Epithelial cell of proximal tubule (primary cell): ENCODE measurements around the gene PRKACA. TPM values are rescaled to one million over a fixed set of nuclear protein-coding genes. Genes with fewer than 3 reads are reported as not detected.

Experiments used
- DNase-seq: peaks from one replicate; pipeline ENCODE4 v3.0.0-alpha.2; 2011; ENCODE audit warnings: low read depth
- H3K4me3 ChIP-seq: 2 replicates; pipeline ENCODE4 v1.5.1; 2011; ENCODE audit warnings: low read depth, mild to moderate bottlenecking, low read length
- total RNA-seq: library from RNA; depleted of rRNA; stranded (reverse); fragments of >200 nt; gene quantifications from 2 replicates; pipeline ENCODE4 v1.2.3, GENCODE V29; 2015
- TF ChIP-seq, protein P1 (sequence below): conservative IDR thresholded peaks from 2 replicates; pipeline ENCODE4 v1.5.1; 2012; ENCODE audit warnings: low read depth, mild to moderate bottlenecking, low read length

The PRKACA gene
- total RNA-seq, 1 donor from 2014 or later: 40.8 TPM

- H3K4me3 ChIP-seq: no peak overlapping the region
- TF ChIP-seq, protein P1, sequence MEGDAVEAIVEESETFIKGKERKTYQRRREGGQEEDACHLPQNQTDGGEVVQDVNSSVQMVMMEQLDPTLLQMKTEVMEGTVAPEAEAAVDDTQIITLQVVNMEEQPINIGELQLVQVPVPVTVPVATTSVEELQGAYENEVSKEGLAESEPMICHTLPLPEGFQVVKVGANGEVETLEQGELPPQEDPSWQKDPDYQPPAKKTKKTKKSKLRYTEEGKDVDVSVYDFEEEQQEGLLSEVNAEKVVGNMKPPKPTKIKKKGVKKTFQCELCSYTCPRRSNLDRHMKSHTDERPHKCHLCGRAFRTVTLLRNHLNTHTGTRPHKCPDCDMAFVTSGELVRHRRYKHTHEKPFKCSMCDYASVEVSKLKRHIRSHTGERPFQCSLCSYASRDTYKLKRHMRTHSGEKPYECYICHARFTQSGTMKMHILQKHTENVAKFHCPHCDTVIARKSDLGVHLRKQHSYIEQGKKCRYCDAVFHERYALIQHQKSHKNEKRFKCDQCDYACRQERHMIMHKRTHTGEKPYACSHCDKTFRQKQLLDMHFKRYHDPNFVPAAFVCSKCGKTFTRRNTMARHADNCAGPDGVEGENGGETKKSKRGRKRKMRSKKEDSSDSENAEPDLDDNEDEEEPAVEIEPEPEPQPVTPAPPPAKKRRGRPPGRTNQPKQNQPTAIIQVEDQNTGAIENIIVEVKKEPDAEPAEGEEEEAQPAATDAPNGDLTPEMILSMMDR: no peak
- no peak for DNase-seq
Measured at GRCh38 chr19:14138576-14139265, 21.2 kb upstream of the PRKACA start.

- TF ChIP-seq, protein P1: peak; percentile 71
- peak within 1 kb of the TSS; percentile 85 for H3K4me3 ChIP-seq
- DNase-seq: peak; percentile 97
Measured at GRCh38 chr19:14136509-14137281, 19.1 kb upstream of the PRKACA start, which contains the start of gene ASF1B. TSS of gene ASF1B (minus strand) at chr19:14136589. CDS start at chr19:14136456, 133 bp downstream.

DNA sequence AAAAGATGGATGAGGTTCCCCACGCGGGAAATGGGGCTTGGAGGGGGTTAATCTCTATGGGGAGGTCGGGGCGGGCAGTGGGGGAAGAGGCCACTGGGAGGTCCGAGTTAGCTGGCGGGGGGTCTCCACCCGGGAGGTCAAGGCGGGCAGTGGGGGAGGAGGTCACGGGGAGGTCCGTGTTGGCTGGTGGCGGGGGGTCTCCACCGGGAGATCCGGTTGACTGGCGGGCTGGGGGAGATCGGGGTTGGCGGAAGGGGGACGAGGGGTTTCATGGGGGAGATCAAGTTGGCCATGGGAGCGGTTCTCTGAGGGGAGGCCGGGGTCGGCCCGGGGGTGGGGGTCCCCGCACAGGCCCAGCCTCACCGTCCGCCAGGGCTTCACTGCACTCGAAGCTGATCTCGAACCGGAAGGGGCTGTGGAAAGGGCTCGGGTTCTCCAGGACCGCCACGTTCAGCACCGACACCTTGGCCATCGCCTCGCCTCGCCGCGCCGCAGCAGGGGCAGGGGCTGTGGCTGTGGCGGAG is 18.5 kb upstream of the PRKACA start:
- TF ChIP-seq, protein P1: no peak
- peak overlapping the region; percentile 85 for H3K4me3 ChIP-seq
- no peak for DNase-seq

DNA sequence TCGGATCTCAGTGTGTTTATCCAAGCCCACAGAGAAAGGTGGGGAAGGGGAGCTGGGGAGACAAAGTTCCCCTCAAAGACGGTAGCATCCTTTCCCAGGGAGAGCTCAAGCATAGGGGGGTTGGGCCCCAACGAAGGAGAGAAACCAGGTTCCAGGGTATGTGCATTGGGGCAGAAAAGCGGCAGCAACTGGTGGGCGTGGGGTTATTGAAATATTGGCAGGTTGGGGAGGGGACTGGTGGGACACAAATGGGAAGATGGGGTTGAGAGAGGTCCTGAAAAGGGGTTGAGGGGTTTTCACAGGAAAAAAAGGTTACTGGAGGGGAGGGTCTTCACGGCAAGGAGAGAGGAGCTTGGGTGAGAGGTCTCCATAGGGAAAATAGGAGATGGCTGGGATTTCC is 17.8 kb upstream of the PRKACA start:
- TF ChIP-seq, protein P1: no peak
- DNase-seq: no peak
- H3K4me3 ChIP-seq: peak overlapping the region; percentile 85

- DNase-seq: no peak
- TF ChIP-seq, protein P1: no peak
- no peak overlapping the region for H3K4me3 ChIP-seq
Measured at GRCh38 chr19:14127929-14128509, 10.5 kb upstream of the PRKACA start.

GRCh38 chr19:14127176-14127575 is 9.6 kb upstream of the PRKACA start:
- no peak overlapping the region for H3K4me3 ChIP-seq
- TF ChIP-seq, protein P1: no peak
- no peak for DNase-seq
